H1 (cell line): ENCODE data around the gene MFAP3L. TPM values are rescaled to one million over a fixed set of nuclear protein-coding genes. Genes with fewer than 3 reads are reported as not detected.

Source experiments
- CTCF ChIA-PET: fragments of 300-600 bp; sonication (Branson Sonifier 250); formaldehyde crosslinking; loops from one replicate; lab custom pipeline; 2021; ENCODE audit not compliant: partially characterized antibody; lab: Charles Lee
- POLR2A ChIA-PET: fragments of 300-600 bp; sonication (Branson Sonifier 250); formaldehyde crosslinking; loops from one replicate; lab custom pipeline; 2021; ENCODE audit warnings: inconsistent platforms; ENCODE audit not compliant: partially characterized antibody; lab: Charles Lee
- DNase-seq, 2 experiments: peaks; one replicate each; pipeline versions ENCODE4 v3.0.0 to v3.0.0-alpha.2; 2010 to 2022; ENCODE audit warnings: low spot score in 2 of 2, low read depth in 1 of 2, mixed read lengths in 1 of 2
- FAIRE-seq: peaks from 2 replicates; lab custom pipeline; 2011; peaks lifted over from hg19 to GRCh38; lab: Jason Lieb, UNC
- H2AFZ ChIP-seq: 2 replicates; pipeline ENCODE4 v1.8.1; 2012; ENCODE audit warnings: low read length, inconsistent platforms
- H2AK5ac ChIP-seq: 2 replicates; pipeline ENCODE4 v1.6.1; 2013; ENCODE audit warnings: low read depth, low read length
- H2BK120ac ChIP-seq: replicated peaks from 2 replicates; pipeline ENCODE3; 2013; ENCODE audit warnings: low read depth, low read length, inconsistent platforms
- H2BK12ac ChIP-seq: 2 replicates; pipeline ENCODE4 v1.6.1; 2013; ENCODE audit warnings: low read depth, low read length
- H2BK15ac ChIP-seq: 2 replicates; pipeline ENCODE4 v1.6.1; 2013; ENCODE audit warnings: low read length
- H2BK20ac ChIP-seq: 2 replicates; pipeline ENCODE4 v1.6.1; 2013; ENCODE audit warnings: low read length
- H2BK5ac ChIP-seq: 2 replicates; pipeline ENCODE4 v1.6.1; 2013; ENCODE audit warnings: low read depth, low read length
- H3K14ac ChIP-seq: 2 replicates; pipeline ENCODE4 v1.6.1; 2013; ENCODE audit warnings: inconsistent platforms; ENCODE audit not compliant: insufficient read length
- H3K18ac ChIP-seq: 2 replicates; pipeline ENCODE4 v1.6.1; 2013; ENCODE audit warnings: low read length; ENCODE audit errors: extremely low read depth
- H3K23ac ChIP-seq: 2 replicates; pipeline ENCODE4 v1.6.1; 2013; ENCODE audit warnings: inconsistent platforms; ENCODE audit not compliant: insufficient read length
- H3K23me2 ChIP-seq: 2 replicates; pipeline ENCODE4 v1.6.1; 2013; ENCODE audit warnings: low read depth, low read length
- H3K27ac ChIP-seq: 2 replicates; pipeline ENCODE4 v1.6.1; 2011; ENCODE audit warnings: low read depth, low read length, inconsistent platforms
- H3K27me3 ChIP-seq, 4 experiments: replicated peaks in 1 of 4; 1 replicate in 1 of 4; 2 replicates in 3 of 4; pipeline versions ENCODE4 v1.6.1 to v1.8.1; 2011 to 2013; ENCODE audit warnings: low read length in 3 of 4, mild to moderate bottlenecking in 3 of 4, inconsistent platforms in 2 of 4, mixed read lengths in 2 of 4, moderate library complexity in 1 of 4; ENCODE audit not compliant: control insufficient read depth in 3 of 4, insufficient read depth in 3 of 4; ENCODE audit errors: extremely low read depth in 1 of 4
- H3K36me3 ChIP-seq, 4 experiments: 2 replicates each; pipeline versions ENCODE4 v1.6.1 to v1.8.1; 2011 to 2013; ENCODE audit warnings: mild to moderate bottlenecking in 4 of 4, low read length in 3 of 4, moderate library complexity in 2 of 4, control low read depth in 1 of 4, inconsistent platforms in 1 of 4; ENCODE audit not compliant: insufficient read depth in 4 of 4, control insufficient read depth in 2 of 4
- H3K4ac ChIP-seq: replicated peaks from 2 replicates; pipeline ENCODE3; 2013; ENCODE audit warnings: low read length, low read depth, mixed read lengths, inconsistent platforms; ENCODE audit not compliant: insufficient read length
- H3K4me1 ChIP-seq, 4 experiments: replicated peaks in 1 of 4; 1 replicate in 1 of 4; 2 replicates in 3 of 4; pipeline versions ENCODE4 v1.6.1 to v1.8.1; 2011 to 2013; ENCODE audit warnings: low read length in 3 of 4, inconsistent platforms in 2 of 4, mixed read lengths in 1 of 4; ENCODE audit not compliant: insufficient read depth in 4 of 4, control insufficient read depth in 3 of 4
- H3K4me2 ChIP-seq, 2 experiments: 2 replicates each; pipeline versions ENCODE4 v1.6.1 to v1.8.1; 2011 to 2013; ENCODE audit warnings: low read depth in 2 of 2, low read length in 2 of 2, control low read depth in 1 of 2, inconsistent platforms in 1 of 2, mild to moderate bottlenecking in 1 of 2; ENCODE audit not compliant: insufficient read depth in 1 of 2
- H3K4me3 ChIP-seq, 4 experiments: fragments of 200-600, 300-600 bp in 1 of 4; sonication (generic), shearing (Covaris generic), sonication (Bioruptor Twin) in 1 of 4; 2 replicates each; pipeline versions ENCODE4 v1.5.1 to v1.8.1; 2011 to 2016; ENCODE audit warnings: low read length in 4 of 4, low read depth in 3 of 4, control low read depth in 2 of 4, inconsistent platforms in 2 of 4, mild to moderate bottlenecking in 2 of 4, mixed read lengths in 1 of 4, moderate library complexity in 1 of 4; ENCODE audit not compliant: insufficient read depth in 2 of 4; ENCODE audit errors: extremely low read depth in 1 of 4
- H3K56ac ChIP-seq: replicated peaks from 2 replicates; pipeline ENCODE3; 2013; ENCODE audit warnings: low read depth, mild to moderate bottlenecking, mixed read lengths, low read length, inconsistent platforms; ENCODE audit not compliant: insufficient read length
- H3K79me1 ChIP-seq: 2 replicates; pipeline ENCODE4 v1.6.1; 2013; ENCODE audit warnings: low read depth, low read length, control low read depth
- H3K79me2 ChIP-seq, 2 experiments: 2 replicates each; pipeline versions ENCODE4 v1.6.1 to v1.8.1; 2012 to 2013; ENCODE audit warnings: low read length in 2 of 2, mild to moderate bottlenecking in 2 of 2, inconsistent platforms in 1 of 2; ENCODE audit not compliant: insufficient read depth in 2 of 2, control insufficient read depth in 1 of 2
- H3K9ac ChIP-seq, 4 experiments: replicated peaks in 1 of 4; 1 replicate in 1 of 4; 2 replicates in 3 of 4; pipeline versions ENCODE4 v1.6.1 to v1.8.1; 2011 to 2013; ENCODE audit warnings: low read depth in 3 of 4, low read length in 3 of 4, control low read depth in 2 of 4, mild to moderate bottlenecking in 2 of 4, moderate library complexity in 2 of 4, inconsistent platforms in 1 of 4; ENCODE audit errors: extremely low read depth in 1 of 4
- H3K9me3 ChIP-seq, 2 experiments: 2 replicates each; pipeline versions ENCODE4 v1.6.1 to v1.8.1; 2012 to 2013; ENCODE audit warnings: mild to moderate bottlenecking in 2 of 2, moderate library complexity in 2 of 2, control low read depth in 1 of 2, inconsistent platforms in 1 of 2, low read depth in 1 of 2, low read length in 1 of 2, mixed read lengths in 1 of 2; ENCODE audit not compliant: insufficient read depth in 2 of 2
- H4K20me1 ChIP-seq, 2 experiments: replicated peaks in 1 of 2; 2 replicates each; pipeline versions ENCODE3 to v1.8.1; 2011 to 2013; ENCODE audit warnings: inconsistent platforms in 2 of 2, low read length in 2 of 2, mild to moderate bottlenecking in 1 of 2; ENCODE audit not compliant: insufficient read depth in 2 of 2, control insufficient read depth in 1 of 2
- H4K5ac ChIP-seq: 2 replicates; pipeline ENCODE4 v1.6.1; 2013; ENCODE audit warnings: low read length, low read depth, mixed read lengths, inconsistent platforms; ENCODE audit not compliant: insufficient read length
- H4K8ac ChIP-seq: 2 replicates; pipeline ENCODE4 v1.8.0; 2013; ENCODE audit warnings: mild to moderate bottlenecking, moderate library complexity, low read length, inconsistent platforms; ENCODE audit not compliant: insufficient read depth; ENCODE audit errors: extremely low read depth
- H4K91ac ChIP-seq: replicated peaks from 2 replicates; pipeline ENCODE3; 2013; ENCODE audit warnings: low read length, mixed read lengths, inconsistent platforms; ENCODE audit not compliant: insufficient read length
- BRCA1 ChIP-seq: IDR thresholded peaks from 2 replicates; pipeline ENCODE4 v1.6.1; 2012; ENCODE audit warnings: low read depth, low read length, improper control_type of control experiment
- NANOG ChIP-seq: IDR thresholded peaks from 2 replicates; pipeline ENCODE4 v1.6.1; 2011; ENCODE audit warnings: low read length, low read depth, mild to moderate bottlenecking, inconsistent platforms; ENCODE audit not compliant: insufficient read depth, poor library complexity, severe bottlenecking
- POLR2A ChIP-seq, 2 experiments: IDR thresholded peaks; 1 replicate in 1 of 2; 2 replicates in 1 of 2; pipeline ENCODE4 v1.6.1; 2011; ENCODE audit warnings: low read depth in 2 of 2, low read length in 2 of 2, mild to moderate bottlenecking in 2 of 2; ENCODE audit errors: control extremely low read depth in 1 of 2
- RNF2 ChIP-seq: fragments of 200-900, 300-1000 bp; sonication (generic); IDR thresholded peaks from 2 replicates; pipeline ENCODE4 v1.7.1; 2016; ENCODE audit warnings: borderline replicate concordance, low read depth, mild to moderate bottlenecking, antibody characterized with exemption, low read length; ENCODE audit not compliant: poor library complexity, severe bottlenecking; ENCODE audit errors: missing control alignments
- WGBS, 2 experiments: shearing (Covaris generic) in 1 of 2; methylation state at CpG; one replicate each; pipeline versions ENCODE4 v1.1.6 to v1.1.7; 2013 to 2015; ENCODE audit warnings: low lambda C conversion rate in 2 of 2, mixed read lengths in 2 of 2, inconsistent platforms in 1 of 2, low coverage in 1 of 2, missing lambda C conversion rate in 1 of 2; ENCODE audit not compliant: insufficient replicate concordance in 2 of 2, insufficient coverage in 1 of 2, insufficient read length in 1 of 2; ENCODE audit errors: extremely low coverage in 1 of 2, missing lambda C conversion rate in 1 of 2; 5-methylcytosine and 5-hydroxymethylcytosine counted together
- polyA plus RNA-seq, 7 experiments: library from polyadenylated mRNA; depleted of rRNA in 3 of 7; stranded (reverse) in 5 of 7; unstranded in 2 of 7; fragments of >200 nt in 5 of 7; fragments of 200-250 nt in 2 of 7; gene quantifications; 1 replicate in 5 of 7; 2 replicates in 1 of 7; 4 replicates in 1 of 7; pipeline versions ENCODE4 v1.2.1 to v1.2.3, GENCODE V29; 2011 to 2013; ENCODE audit warnings: missing spikeins in 2 of 7, mixed read lengths in 2 of 7
- total RNA-seq: library from RNA; stranded (reverse); fragmentation: NEBNext Ultra II Directional; extraction: Animal tissue kit (Norgen Biotek cat#: 25700); gene quantifications from 2 replicates; pipeline ENCODE4 v1.2.1, GENCODE V29; 2021

Gene MFAP3L
- total and polyA plus RNA-seq, 2 of the 8 experiments (the other 6 are each of a cell fraction or from before 2014, with no cell fraction given): 7.0 to 9.8 TPM

GRCh38 chr4:170014359-170015011, 11.7 kb downstream of the MFAP3L start:
- no peaks in the 10 kb centered on the region for H3K27me3 ChIP-seq
- no peak overlapping the region for H2BK120ac ChIP-seq
- H3K9me3 ChIP-seq: no peaks in the 10 kb centered on the region
- no peak overlapping the region for H4K8ac ChIP-seq
- H3K4ac ChIP-seq: no peak overlapping the region
- no peak overlapping the region for H2BK12ac ChIP-seq
- H4K91ac ChIP-seq: no peak overlapping the region
- no peak overlapping the region for H2BK15ac ChIP-seq
- 94% methylated on average over 6 of the region's 6 CpGs; no CpG with 5 or more reads in 1 of the 2 experiments for WGBS, 2 experiments
- TF ChIP-seq NANOG: no peak
- TF ChIP-seq RNF2: no peak
- TF ChIP-seq POLR2A (IDR thresholded peaks at IDR 0.05; ENCODE audit: control extremely low read depth in 1 of 2, low read depth in 2 of 2, low read length in 2 of 2): no peak
- no peak for TF ChIP-seq BRCA1
- no peaks in the 10 kb centered on the region for H4K20me1 ChIP-seq
- no peak overlapping the region for H3K56ac ChIP-seq
- H2BK20ac ChIP-seq: no peak overlapping the region
- H2AK5ac ChIP-seq: no peak overlapping the region
- no peak overlapping the region for H3K4me2 ChIP-seq
- ChIA-PET POLR2A (no interaction called here), CTCF (interaction anchor here (1.0 to 1.9 kb wide), 2 partner anchors 10 to 205 kb away, joined by 5 read pairs; no protein-coding TSS in a partner anchor)
- H3K79me1 ChIP-seq: no peaks in the 10 kb centered on the region; the same call in 1 of the 2 replicates
- no peak overlapping the region for H3K23ac ChIP-seq
- no peak overlapping the region for H3K18ac ChIP-seq
- no peak overlapping the region for H3K27ac ChIP-seq
- H3K79me2 ChIP-seq: no peaks in the 10 kb centered on the region
- no peak overlapping the region for H3K14ac ChIP-seq
- H3K23me2 ChIP-seq: no peaks in the 10 kb centered on the region
- H3K9ac ChIP-seq: no peak overlapping the region
- no peaks in the 10 kb centered on the region; a peak in 1 of 8 replicates for H3K36me3 ChIP-seq
- H2AFZ ChIP-seq: no peak overlapping the region
- H4K5ac ChIP-seq: no peak overlapping the region
- DNase-seq: no peak
- no peak overlapping the region for H2BK5ac ChIP-seq
- H3K4me1 ChIP-seq: peaks cover 0 to 7% (median 1%) of the 10 kb centered on the region in 4 experiments; a peak in 1 of 7 replicates
- no peak overlapping the region for H3K4me3 ChIP-seq
- FAIRE-seq: no peak
